GM23338 (cell line): Measurements from ENCODE around the gene DCHS1. TPM values are rescaled to one million over a fixed set of nuclear protein-coding genes. Genes with fewer than 3 reads are reported as not detected.

ENCODE experiments used
- ATAC-seq: fragments of 200-7000 bp; cut with Tn5 transposase; 3 replicates; pipeline ENCODE4 v1.9.1; 2020
- DNase-seq: peaks from one replicate; pipeline ENCODE4 v3.0.0-alpha.2; 2015; ENCODE audit warnings: low spot score
- H2AFZ ChIP-seq: fragments of 200-600 bp; sonication (generic); 2 replicates; pipeline ENCODE4 v1.8.0; 2016; ENCODE audit warnings: antibody characterized with exemption, mild to moderate bottlenecking, moderate library complexity
- H3F3A ChIP-seq: fragments of 200-600 bp; sonication (generic); replicated peaks from 2 replicates; pipeline ENCODE4 v1.8.0; 2017; ENCODE audit warnings: antibody characterized with exemption, mixed run types, low read depth
- H3K27ac ChIP-seq: fragments of 200-600 bp; sonication (generic); 2 replicates; pipeline ENCODE4 v1.6.1; 2016; ENCODE audit warnings: low read depth
- H3K27me3 ChIP-seq: fragments of 200-600 bp; sonication (generic); 2 replicates; pipeline ENCODE4 v1.8.0; 2016; ENCODE audit warnings: mild to moderate bottlenecking, mixed run types, moderate library complexity; ENCODE audit not compliant: insufficient read depth
- H3K36me3 ChIP-seq: fragments of 200-600 bp; sonication (generic); 2 replicates; pipeline ENCODE4 v1.8.0; 2016; ENCODE audit warnings: mild to moderate bottlenecking; ENCODE audit not compliant: insufficient read depth
- H3K4me1 ChIP-seq: fragments of 200-600 bp; sonication (generic); 2 replicates; pipeline ENCODE4 v1.8.0; 2016; ENCODE audit warnings: mild to moderate bottlenecking, moderate library complexity; ENCODE audit not compliant: insufficient read depth
- H3K4me2 ChIP-seq: fragments of 200-600 bp; sonication (generic); 2 replicates; pipeline ENCODE4 v1.7.1; 2017; ENCODE audit warnings: mixed run types
- H3K4me3 ChIP-seq: fragments of 200-600 bp; sonication (generic); 2 replicates; pipeline ENCODE4 v1.6.1; 2016; ENCODE audit warnings: mixed run types
- H3K79me2 ChIP-seq: fragments of 200-600 bp; sonication (generic); replicated peaks from 2 replicates; pipeline ENCODE4 v1.8.0; 2017; ENCODE audit warnings: mild to moderate bottlenecking; ENCODE audit not compliant: insufficient read depth
- H3K9me2 ChIP-seq: fragments of 200-600 bp; sonication (generic); 2 replicates; pipeline ENCODE4 v1.8.0; 2017; ENCODE audit not compliant: insufficient read depth
- H4K20me1 ChIP-seq: fragments of 200-600 bp; sonication (generic); replicated peaks from 2 replicates; pipeline ENCODE4 v1.8.0; 2017; ENCODE audit warnings: mild to moderate bottlenecking; ENCODE audit not compliant: insufficient read depth
- H3K27ac Mint-ChIP-seq: 2 replicates; pipeline ENCODE4 v1.8.0; 2020; ENCODE audit warnings: inconsistent platforms, mild to moderate bottlenecking, moderate library complexity, mixed read lengths
- H3K27me3 Mint-ChIP-seq: 3 replicates; pipeline ENCODE4 v1.8.0; 2022; ENCODE audit warnings: low read depth, mild to moderate bottlenecking, moderate library complexity, mixed read lengths, inconsistent platforms; ENCODE audit not compliant: insufficient read depth, poor library complexity
- H3K36me3 Mint-ChIP-seq: 3 replicates; pipeline ENCODE4 v1.8.0; 2021; ENCODE audit warnings: low read depth, mild to moderate bottlenecking, inconsistent platforms, moderate library complexity, mixed read lengths
- H3K4me1 Mint-ChIP-seq: 3 replicates; pipeline ENCODE4 v1.8.0; 2020; ENCODE audit warnings: mild to moderate bottlenecking, inconsistent platforms, mixed read lengths
- H3K4me3 Mint-ChIP-seq: 3 replicates; pipeline ENCODE4 v1.8.0; 2021; ENCODE audit warnings: moderate library complexity, mild to moderate bottlenecking, inconsistent platforms, mixed read lengths
- H3K9me3 Mint-ChIP-seq: 3 replicates; pipeline ENCODE4 v1.8.0; 2020; ENCODE audit warnings: moderate library complexity, mild to moderate bottlenecking, inconsistent platforms, mixed read lengths
- CREB1 ChIP-seq: fragments of 250-450 bp; sonication (Bioruptor Pico); IDR thresholded peaks from 2 replicates; pipeline ENCODE4 v1.5.0; 2020; ENCODE audit warnings: low read depth, mild to moderate bottlenecking, moderate library complexity
- EZH2 ChIP-seq: fragments of 200-600 bp; sonication (generic); IDR thresholded peaks from one replicate; pipeline ENCODE4 v1.8.0; 2017; ENCODE audit warnings: antibody characterized with exemption, mild to moderate bottlenecking, low read depth; ENCODE audit not compliant: unreplicated experiment
- EZH2phosphoT487 ChIP-seq: fragments of 200-600 bp; sonication (generic); IDR thresholded peaks from one replicate; pipeline ENCODE4 v1.8.1; 2018; ENCODE audit warnings: antibody characterized with exemption; ENCODE audit not compliant: unreplicated experiment
- JUNB ChIP-seq: IDR thresholded peaks from one replicate; pipeline ENCODE4 v1.6.1; 2016; ENCODE audit warnings: antibody characterized with exemption; ENCODE audit not compliant: unreplicated experiment
- NANOG ChIP-seq: IDR thresholded peaks from 2 replicates; pipeline ENCODE4 v1.6.1; 2016; ENCODE audit warnings: antibody characterized with exemption, borderline replicate concordance
- POLR2AphosphoS5 ChIP-seq: IDR thresholded peaks from 2 replicates; pipeline ENCODE4 v1.6.1; 2016; ENCODE audit warnings: antibody characterized with exemption, low read depth
- REST ChIP-seq: IDR thresholded peaks from one replicate; pipeline ENCODE4 v1.6.1; 2018; ENCODE audit warnings: antibody characterized with exemption; ENCODE audit not compliant: unreplicated experiment
- STAT1 ChIP-seq: IDR thresholded peaks from one replicate; pipeline ENCODE4 v1.6.1; 2016; ENCODE audit warnings: antibody characterized with exemption; ENCODE audit not compliant: unreplicated experiment
- ZNF114 ChIP-seq: fragments of 250-450 bp; sonication (Bioruptor Pico); IDR thresholded peaks from 2 replicates; pipeline ENCODE4 v1.5.0; 2020; ENCODE audit warnings: mild to moderate bottlenecking, moderate library complexity
- polyA plus RNA-seq: library from polyadenylated mRNA; unstranded; fragments of >200 nt; fragmentation: Nextera tagmentation; extraction: Ambion mirVana; gene quantifications from 2 replicates; pipeline ENCODE4 v1.2.1, GENCODE V29; 2016
- total RNA-seq: library from RNA; depleted of rRNA; stranded (reverse); fragments of >200 nt; shearing (Covaris generic); gene quantifications from 2 replicates; pipeline ENCODE4 v1.2.3, GENCODE V29; 2014
- TF ChIP-seq, protein P1 (sequence below), 2 experiments: fragments of 200-600 bp in 1 of 2; sonication (generic) in 1 of 2; conservative IDR thresholded peaks; 2 replicates each; pipeline versions ENCODE4 v1.5.1 to v1.6.1; 2016 to 2017; ENCODE audit warnings: antibody characterized with exemption in 2 of 2, low read depth in 2 of 2, mild to moderate bottlenecking in 2 of 2, moderate library complexity in 1 of 2

The DCHS1 gene
- total and polyA plus RNA-seq, 2 experiments from 2014 or later: 2.3 to 20.7 TPM

- H3K27me3 Mint-ChIP-seq: no peaks in the 10 kb centered on the region
- Histone ChIP-seq H3K4me1 (no peaks in the 10 kb centered on the region), H3K27me3 (no peaks in the 10 kb centered on the region), H3K36me3 (no peaks in the 10 kb centered on the region), H3K27ac (no peak overlapping the region), H3F3A (no peaks in the 10 kb centered on the region; the same call in 1 of the 2 replicates), H3K4me3 (no peak overlapping the region), H2AFZ (no peak overlapping the region), H3K79me2 (no peaks in the 10 kb centered on the region), H4K20me1 (no peaks in the 10 kb centered on the region), H3K4me2 (no peak overlapping the region), H3K9me2 (no peaks in the 10 kb centered on the region; the same call in 1 of the 2 replicates)
- no peak for ATAC-seq
- H3K4me3 Mint-ChIP-seq: no peak overlapping the region
- H3K4me1 Mint-ChIP-seq: no peaks in the 10 kb centered on the region
- TF ChIP-seq, protein P1, sequence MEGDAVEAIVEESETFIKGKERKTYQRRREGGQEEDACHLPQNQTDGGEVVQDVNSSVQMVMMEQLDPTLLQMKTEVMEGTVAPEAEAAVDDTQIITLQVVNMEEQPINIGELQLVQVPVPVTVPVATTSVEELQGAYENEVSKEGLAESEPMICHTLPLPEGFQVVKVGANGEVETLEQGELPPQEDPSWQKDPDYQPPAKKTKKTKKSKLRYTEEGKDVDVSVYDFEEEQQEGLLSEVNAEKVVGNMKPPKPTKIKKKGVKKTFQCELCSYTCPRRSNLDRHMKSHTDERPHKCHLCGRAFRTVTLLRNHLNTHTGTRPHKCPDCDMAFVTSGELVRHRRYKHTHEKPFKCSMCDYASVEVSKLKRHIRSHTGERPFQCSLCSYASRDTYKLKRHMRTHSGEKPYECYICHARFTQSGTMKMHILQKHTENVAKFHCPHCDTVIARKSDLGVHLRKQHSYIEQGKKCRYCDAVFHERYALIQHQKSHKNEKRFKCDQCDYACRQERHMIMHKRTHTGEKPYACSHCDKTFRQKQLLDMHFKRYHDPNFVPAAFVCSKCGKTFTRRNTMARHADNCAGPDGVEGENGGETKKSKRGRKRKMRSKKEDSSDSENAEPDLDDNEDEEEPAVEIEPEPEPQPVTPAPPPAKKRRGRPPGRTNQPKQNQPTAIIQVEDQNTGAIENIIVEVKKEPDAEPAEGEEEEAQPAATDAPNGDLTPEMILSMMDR (conservative IDR thresholded peaks at IDR 0.05; ENCODE audit: low read depth in 2 of 2): no peak
- TF ChIP-seq JUNB: no peak
- DNase-seq: no peak
- H3K9me3 Mint-ChIP-seq: no peaks in the 10 kb centered on the region
- peaks cover 7% of the 10 kb centered on the region; the same call in 2 of the 3 replicates for H3K36me3 Mint-ChIP-seq
- H3K27ac Mint-ChIP-seq: no peak overlapping the region
Observed at GRCh38 chr11:6674862-6675261, 19.3 kb upstream of the DCHS1 start.

DNA sequence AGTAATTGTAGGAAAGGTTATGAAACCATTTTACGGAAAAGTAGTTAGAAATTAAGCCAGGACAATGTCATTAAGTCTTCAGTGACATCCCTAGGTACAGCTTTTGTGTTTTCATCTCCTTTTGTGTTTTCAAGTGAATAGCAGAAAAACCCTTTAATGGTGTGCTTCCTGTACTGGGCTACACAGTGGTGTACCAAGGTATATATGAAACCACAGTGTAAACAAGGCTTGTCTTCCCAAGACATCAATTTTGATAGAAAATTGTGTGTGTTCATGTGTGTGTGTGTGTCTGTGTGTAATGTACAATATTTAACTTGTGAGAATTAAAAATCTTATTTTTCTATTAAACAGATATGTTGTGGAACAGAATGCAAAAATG is 18.6 kb upstream of the DCHS1 start:
- peaks cover under 1% of the 10 kb centered on the region; the same call in 1 of the 3 replicates for H3K36me3 Mint-ChIP-seq
- no peak for TF ChIP-seq CREB1
- TF ChIP-seq JUNB: no peak
- no peak for TF ChIP-seq STAT1
- TF ChIP-seq ZNF114 (CRISPR knock-in tag): no peak
- no peak for TF ChIP-seq EZH2phosphoT487
- no peak for TF ChIP-seq POLR2AphosphoS5
- no peak for TF ChIP-seq NANOG
- TF ChIP-seq, protein P1 (conservative IDR thresholded peaks at IDR 0.05; ENCODE audit: low read depth in 2 of 2): no peak
- TF ChIP-seq EZH2: no peak
- TF ChIP-seq REST: no peak

More for the DNA sequence above, 18.6 kb upstream of the DCHS1 start:
- Histone ChIP-seq H3K27me3 (no peaks in the 10 kb centered on the region), H3K79me2 (no peaks in the 10 kb centered on the region), H3K4me1 (no peaks in the 10 kb centered on the region), H3K27ac (no peak overlapping the region), H3K9me2 (no peaks in the 10 kb centered on the region; the same call in 1 of the 2 replicates), H4K20me1 (no peaks in the 10 kb centered on the region), H3K36me3 (no peaks in the 10 kb centered on the region), H2AFZ (no peak overlapping the region), H3K4me2 (no peak overlapping the region), H3K4me3 (no peak overlapping the region), H3F3A (no peaks in the 10 kb centered on the region; the same call in 1 of the 2 replicates)
- ATAC-seq (no peak), DNase-seq (no peak)
- Mint-ChIP-seq H3K4me1 (no peaks in the 10 kb centered on the region), H3K9me3 (no peaks in the 10 kb centered on the region), H3K27me3 (no peaks in the 10 kb centered on the region), H3K4me3 (no peak overlapping the region), H3K27ac (no peak overlapping the region)
